ENCODE results near the gene FAM72A.
"Not testable (repeated sequence)": the region's sequence is repeated elsewhere in the genome, so short reads cannot be mapped to it uniquely, and the experiment has no call there.

Gene FAM72A

GRCh38 chr1:206202789-206203363, at the start of gene FAM72A:
Gene FAM72A (minus strand): TSS chr1:206202839. CDS start chr1:206202025, 814 bp downstream.
- H3K4me1 ChIP-seq (ENCODE audit: control insufficient read depth in 1 of 2, insufficient read depth in 1 of 2, low read depth in 1 of 2, low read length in 1 of 2); H3K9me3 ChIP-seq; H3K36me3 ChIP-seq; H3K27me3 ChIP-seq: not testable (repeated sequence)
- Histone ChIP-seq H3K4me3 (ENCODE audit: low read depth in 1 of 2, low read length in 1 of 2) (peak within 1 kb of the TSS; percentile 59 to 70), H3K27ac (peak within 1 kb of the TSS; percentile 75)

DNA sequence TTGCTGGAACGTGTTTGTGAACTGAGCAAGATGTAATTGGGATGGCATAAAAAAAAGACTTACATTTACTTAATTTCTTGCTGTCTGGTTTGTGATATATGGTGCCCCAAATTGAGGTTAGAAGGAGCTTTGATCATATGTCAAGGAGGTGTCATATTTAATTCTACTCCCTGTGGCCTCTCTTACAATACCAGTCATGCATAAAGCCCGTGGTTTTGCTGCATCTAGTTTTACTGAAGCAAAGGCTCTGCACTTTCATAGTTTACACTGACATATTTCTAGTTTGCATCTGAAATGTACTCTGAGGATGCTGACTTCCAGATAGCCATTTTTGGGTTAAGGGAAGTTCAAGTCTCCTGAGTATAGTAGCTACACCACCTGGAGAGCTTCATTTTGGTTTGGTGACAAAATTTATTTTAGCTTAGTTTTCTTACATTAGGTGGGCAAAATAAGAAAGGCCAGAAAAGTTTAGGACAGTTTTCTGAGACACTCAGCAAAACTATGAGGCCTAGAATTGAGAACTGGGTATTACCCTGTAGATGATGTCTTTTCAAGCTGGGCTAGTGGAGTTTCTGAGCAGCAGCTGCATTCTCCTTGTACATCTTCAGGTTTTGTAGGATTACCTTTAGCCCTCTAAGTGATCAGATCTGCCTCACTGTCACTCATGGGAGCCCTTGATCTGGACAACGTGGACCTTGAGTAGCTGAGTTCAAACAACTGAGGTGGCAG, 48.5 kb upstream of the FAM72A start:
- H3K36me3 ChIP-seq; H3K27ac ChIP-seq; H3K9me3 ChIP-seq; H3K27me3 ChIP-seq; H3K4me1 ChIP-seq (ENCODE audit: control insufficient read depth in 1 of 2, insufficient read depth in 1 of 2, low read depth in 1 of 2, low read length in 1 of 2); H3K4me3 ChIP-seq (ENCODE audit: low read depth in 1 of 2, low read length in 1 of 2): not testable (repeated sequence)

- not testable (repeated sequence) for H3K9me3 ChIP-seq; H3K36me3 ChIP-seq; H3K4me1 ChIP-seq (ENCODE audit: control insufficient read depth in 1 of 2, insufficient read depth in 1 of 2, low read depth in 1 of 2, low read length in 1 of 2); H3K4me3 ChIP-seq (ENCODE audit: low read depth in 1 of 2, low read length in 1 of 2); H3K27ac ChIP-seq; H3K27me3 ChIP-seq
Observed at GRCh38 chr1:206246129-206246886, 43.7 kb upstream of the FAM72A start.

GRCh38 chr1:206245479-206245878, 42.8 kb upstream of the FAM72A start:
- H3K27ac ChIP-seq; H3K4me1 ChIP-seq (ENCODE audit: control insufficient read depth in 1 of 2, insufficient read depth in 1 of 2, low read depth in 1 of 2, low read length in 1 of 2); H3K4me3 ChIP-seq (ENCODE audit: low read depth in 1 of 2, low read length in 1 of 2); H3K36me3 ChIP-seq; H3K27me3 ChIP-seq; H3K9me3 ChIP-seq: not testable (repeated sequence)

DNA sequence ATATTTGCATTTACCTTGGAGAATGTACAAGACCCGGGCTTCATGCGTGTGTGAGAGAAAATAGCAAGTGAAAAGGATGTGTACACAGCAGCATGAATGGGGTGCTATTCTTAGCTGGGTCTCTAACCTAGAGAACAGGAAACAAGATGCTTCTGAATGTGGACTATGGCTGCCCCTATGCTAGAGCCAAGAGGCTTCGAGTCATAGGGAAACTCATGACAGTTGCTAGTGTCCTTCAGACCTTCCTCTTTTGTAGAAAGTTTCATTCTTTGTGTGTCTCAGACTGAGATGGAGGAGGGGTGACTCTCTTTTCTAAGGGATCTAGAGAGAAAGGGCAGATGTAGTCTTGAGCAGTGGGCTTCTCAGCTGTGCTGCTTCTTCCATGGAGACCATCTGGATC, 40.7 kb upstream of the FAM72A start:
- H3K4me3 ChIP-seq (ENCODE audit: low read depth in 1 of 2, low read length in 1 of 2); H3K27me3 ChIP-seq; H3K4me1 ChIP-seq (ENCODE audit: control insufficient read depth in 1 of 2, insufficient read depth in 1 of 2, low read depth in 1 of 2, low read length in 1 of 2); H3K9me3 ChIP-seq; H3K36me3 ChIP-seq; H3K27ac ChIP-seq: not testable (repeated sequence)

DNA sequence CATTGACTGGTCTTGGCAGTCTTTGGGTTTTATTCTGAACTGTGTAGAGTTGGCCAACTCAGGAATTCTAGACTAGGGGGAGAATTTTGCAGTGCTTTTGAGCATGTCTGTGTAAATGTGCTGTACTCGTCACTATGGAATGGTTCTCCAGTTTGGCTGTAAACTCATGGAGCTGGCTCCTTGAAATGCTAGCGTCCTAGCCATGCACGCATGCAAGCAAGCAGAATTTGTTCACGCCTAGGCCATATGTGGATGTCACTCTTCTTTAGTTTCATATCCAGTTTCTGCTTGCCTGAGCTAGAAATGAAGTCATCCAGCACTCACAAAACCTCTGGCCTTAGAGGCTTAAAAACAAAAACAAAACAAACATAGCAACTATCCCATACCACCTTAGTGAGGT, 37.6 kb upstream of the FAM72A start:
- not testable (repeated sequence) for H3K27ac ChIP-seq

GRCh38 chr1:206235190-206235589, 32.6 kb upstream of the FAM72A start:
- not testable (repeated sequence) for H3K4me3 ChIP-seq (ENCODE audit: low read depth in 1 of 2, low read length in 1 of 2); H3K9me3 ChIP-seq; H3K27ac ChIP-seq; H3K4me1 ChIP-seq (ENCODE audit: control insufficient read depth in 1 of 2, insufficient read depth in 1 of 2, low read depth in 1 of 2, low read length in 1 of 2); H3K27me3 ChIP-seq; H3K36me3 ChIP-seq

More for the DNA sequence above, 37.6 kb upstream of the FAM72A start:
- not testable (repeated sequence) for H3K4me3 ChIP-seq (ENCODE audit: low read depth in 1 of 2, low read length in 1 of 2); H3K9me3 ChIP-seq; H3K4me1 ChIP-seq (ENCODE audit: control insufficient read depth in 1 of 2, insufficient read depth in 1 of 2, low read depth in 1 of 2, low read length in 1 of 2); H3K36me3 ChIP-seq; H3K27me3 ChIP-seq

DNA sequence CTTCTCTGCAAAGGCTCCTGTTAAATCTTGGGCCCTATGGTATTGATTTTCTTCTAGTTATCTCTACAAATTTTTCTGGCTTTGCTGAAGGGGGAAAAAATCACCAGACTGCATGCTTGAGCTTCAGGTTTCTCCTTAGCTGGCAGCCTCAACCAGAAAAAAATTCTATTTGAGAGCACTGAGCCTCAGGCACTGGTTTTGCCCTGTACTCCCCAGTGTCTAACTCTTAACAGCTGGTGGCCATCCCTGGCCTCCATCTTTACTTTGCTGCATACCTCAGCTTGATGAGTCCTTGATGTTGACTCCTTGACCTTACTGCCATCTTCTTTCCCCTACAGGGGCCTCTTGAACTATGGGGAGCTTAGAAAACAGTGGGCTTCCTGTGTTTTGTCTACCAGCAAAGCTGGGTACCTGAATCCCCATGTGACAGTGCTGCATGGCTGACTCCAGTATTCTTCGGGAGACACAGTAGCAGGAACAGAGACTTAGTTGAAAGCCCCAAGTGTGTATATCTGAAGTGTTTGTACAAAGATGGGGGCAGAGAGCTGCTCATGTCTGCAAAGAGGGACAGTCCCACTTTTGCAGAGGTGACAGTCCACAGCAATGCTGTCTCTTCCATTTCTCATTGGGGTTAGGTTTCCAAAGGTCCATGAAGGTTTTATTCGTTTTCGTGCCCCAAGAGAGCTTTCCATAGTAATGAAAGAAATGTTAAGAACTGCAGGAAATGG, 31.7 kb upstream of the FAM72A start:
- H3K4me1 ChIP-seq (ENCODE audit: control insufficient read depth in 1 of 2, insufficient read depth in 1 of 2, low read depth in 1 of 2, low read length in 1 of 2); H3K36me3 ChIP-seq; H3K9me3 ChIP-seq: not testable (repeated sequence)

DNA sequence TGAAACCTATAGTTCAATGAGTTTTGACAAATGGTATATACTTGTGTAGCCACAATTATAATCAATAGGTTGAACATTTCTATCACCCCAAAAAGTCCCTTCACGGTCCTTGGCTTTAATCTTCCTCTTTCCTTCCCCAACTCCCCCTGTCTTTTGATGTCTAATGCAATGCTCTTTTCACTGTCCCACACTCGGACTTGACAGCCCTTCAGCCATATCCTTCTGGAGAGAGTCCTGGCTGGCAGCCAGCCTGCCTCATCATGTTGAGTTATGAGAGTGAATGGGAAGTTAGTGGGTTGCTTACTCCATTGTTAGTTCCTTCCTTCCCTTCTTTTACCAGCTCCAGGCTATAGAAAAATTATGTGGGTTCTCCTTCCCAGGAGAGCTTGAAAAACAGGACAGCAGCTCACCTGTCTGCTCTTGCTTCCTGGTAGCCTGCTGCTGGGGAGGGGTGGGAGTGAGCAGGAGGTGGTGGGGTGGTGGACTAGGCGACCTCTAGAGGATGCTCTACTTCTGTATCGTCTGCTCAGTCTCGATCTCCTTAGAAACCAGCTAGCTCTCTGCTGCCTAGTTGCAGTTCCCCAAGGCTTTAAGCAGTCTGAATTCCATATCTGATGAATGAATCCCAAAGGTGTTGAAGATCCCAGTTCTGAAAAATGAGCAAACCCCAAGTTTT, 30.5 kb upstream of the FAM72A start:
- H3K4me3 ChIP-seq (ENCODE audit: low read depth in 1 of 2, low read length in 1 of 2); H3K9me3 ChIP-seq; H3K27ac ChIP-seq; H3K4me1 ChIP-seq (ENCODE audit: control insufficient read depth in 1 of 2, insufficient read depth in 1 of 2, low read depth in 1 of 2, low read length in 1 of 2); H3K27me3 ChIP-seq; H3K36me3 ChIP-seq: not testable (repeated sequence)

More for the DNA sequence above, 31.7 kb upstream of the FAM72A start:
- H3K4me3 ChIP-seq (ENCODE audit: low read depth in 1 of 2, low read length in 1 of 2); H3K27ac ChIP-seq; H3K27me3 ChIP-seq: not testable (repeated sequence)

DNA sequence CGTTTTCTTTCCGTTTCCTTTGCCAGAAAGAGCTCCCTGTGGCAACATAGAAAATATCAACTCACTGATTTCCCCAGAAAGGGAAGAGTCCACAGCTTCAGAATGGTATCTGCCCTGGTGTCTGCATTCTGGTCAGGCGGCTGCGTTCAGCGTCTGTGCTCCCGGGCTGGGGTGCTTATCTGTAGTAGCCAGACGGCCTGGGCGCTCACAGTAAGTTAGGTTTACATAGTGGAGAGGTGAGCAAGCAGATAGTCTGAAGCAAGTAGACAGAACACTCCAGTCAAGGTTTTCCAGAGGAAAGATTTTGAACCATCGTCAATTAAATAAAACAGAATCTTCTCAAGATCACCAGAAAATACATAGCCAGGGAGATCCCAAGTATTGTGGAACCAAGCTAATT, 29.4 kb upstream of the FAM72A start:
- not testable (repeated sequence) for H3K4me1 ChIP-seq (ENCODE audit: control insufficient read depth in 1 of 2, insufficient read depth in 1 of 2, low read depth in 1 of 2, low read length in 1 of 2); H3K27me3 ChIP-seq; H3K27ac ChIP-seq; H3K36me3 ChIP-seq; H3K9me3 ChIP-seq; H3K4me3 ChIP-seq (ENCODE audit: low read depth in 1 of 2, low read length in 1 of 2)

- H3K27me3 ChIP-seq; H3K4me1 ChIP-seq (ENCODE audit: control insufficient read depth in 1 of 2, insufficient read depth in 1 of 2, low read depth in 1 of 2, low read length in 1 of 2); H3K36me3 ChIP-seq; H3K9me3 ChIP-seq; H3K27ac ChIP-seq; H3K4me3 ChIP-seq (ENCODE audit: low read depth in 1 of 2, low read length in 1 of 2): not testable (repeated sequence)
Observed at GRCh38 chr1:206229286-206229685, 26.6 kb upstream of the FAM72A start.

DNA sequence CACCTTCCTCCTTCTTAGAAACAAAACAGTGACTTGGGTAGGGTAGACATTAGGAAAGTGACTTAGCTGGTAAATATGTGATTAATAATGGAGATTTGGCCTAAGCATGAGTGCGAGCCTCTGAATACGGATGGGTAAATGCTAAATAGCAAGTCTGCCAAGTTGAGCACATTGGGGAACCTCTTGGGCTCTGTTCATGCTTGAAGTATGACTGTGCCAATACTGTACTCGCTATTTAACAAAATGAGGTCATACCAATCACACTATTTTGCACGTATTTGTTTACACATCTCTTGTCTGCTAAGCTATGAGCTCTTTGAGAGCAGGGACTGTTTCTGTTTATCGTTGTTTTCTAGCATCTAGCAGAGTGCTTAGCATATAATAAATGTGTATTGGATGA, 24.2 kb upstream of the FAM72A start:
- H3K27me3 ChIP-seq; H3K4me3 ChIP-seq (ENCODE audit: low read depth in 1 of 2, low read length in 1 of 2); H3K9me3 ChIP-seq; H3K27ac ChIP-seq; H3K4me1 ChIP-seq (ENCODE audit: control insufficient read depth in 1 of 2, insufficient read depth in 1 of 2, low read depth in 1 of 2, low read length in 1 of 2); H3K36me3 ChIP-seq: not testable (repeated sequence)

DNA sequence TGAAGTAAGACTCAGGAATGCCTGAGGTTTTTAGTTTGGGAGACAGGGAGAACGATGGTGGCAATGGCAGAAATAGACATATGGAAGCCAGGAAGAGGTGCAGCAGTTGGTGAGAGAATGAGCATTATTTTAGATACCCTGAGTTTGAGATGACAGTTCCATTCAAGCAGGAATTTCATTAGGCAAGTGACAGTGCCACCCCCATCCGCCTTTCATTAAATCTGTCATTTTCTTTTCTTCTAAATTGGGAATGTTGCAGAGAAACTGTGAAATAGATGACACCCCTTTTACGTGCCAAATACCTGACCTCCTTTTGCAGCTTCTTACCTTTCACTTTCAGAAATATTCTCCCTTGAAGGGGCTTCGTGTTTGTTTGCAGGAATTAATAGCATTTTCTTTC, 22.7 kb upstream of the FAM72A start:
- not testable (repeated sequence) for H3K36me3 ChIP-seq; H3K4me1 ChIP-seq (ENCODE audit: control insufficient read depth in 1 of 2, insufficient read depth in 1 of 2, low read depth in 1 of 2, low read length in 1 of 2); H3K27me3 ChIP-seq

More for the DNA sequence above, 22.7 kb upstream of the FAM72A start:
- not testable (repeated sequence) for H3K9me3 ChIP-seq; H3K27ac ChIP-seq; H3K4me3 ChIP-seq (ENCODE audit: low read depth in 1 of 2, low read length in 1 of 2)
